HepG2 (cell line): ENCODE results near the gene ADAMTS2. TPM values are rescaled to one million over a fixed set of nuclear protein-coding genes. Genes with fewer than 3 reads are reported as not detected.
A peak's percentile ranks its signal among the peaks of the same experiment; 100 is the strongest.

Source experiments
- ATAC-seq: fragments of 200-7000 bp; cut with Tn5 transposase; 3 replicates; pipeline ENCODE4 v1.9.1; 2020; ENCODE audit warnings: mild to moderate bottlenecking, moderate library complexity
- BruUV-seq: library from RNA; stranded (reverse); fragments of 400-500 nt; replicated peaks from 2 replicates; lab custom pipeline; 2021; lab: Mats Ljungman, UMichigan
- CTCF ChIA-PET: fragments of 300-600 bp; formaldehyde crosslinking; extraction: SDS; loops from one replicate; lab custom pipeline; 2021; ENCODE audit warnings: low total read pairs, inconsistent platforms, low intra/inter-chr PET ratio; lab: Yijun Ruan, JAX
- POLR2A ChIA-PET: fragments of 350-600 bp; sonication (Branson Sonifier 250); formaldehyde crosslinking; loops from one replicate; lab custom pipeline; 2020; ENCODE audit warnings: antibody characterized with exemption, inconsistent platforms; lab: Yijun Ruan, JAX
- DNase-seq: peaks from one replicate; pipeline ENCODE4 v3.0.0-alpha.2; 2015; ENCODE audit warnings: low spot score
- FAIRE-seq: peaks from 3 replicates; lab custom pipeline; 2011; peaks lifted over from hg19 to GRCh38; lab: Jason Lieb, UNC
- H2AFZ ChIP-seq: one replicate; pipeline ENCODE4 v1.6.1; 2011; ENCODE audit warnings: low read length, inconsistent platforms
- H3K27ac ChIP-seq: fragments of 300-600 bp; 3 replicates; pipeline ENCODE4 v1.8.0; 2011; ENCODE audit warnings: mixed run types, mild to moderate bottlenecking, mixed read lengths, low read length, inconsistent platforms; ENCODE audit not compliant: insufficient read depth; ENCODE audit errors: extremely low read length
- H3K27me3 ChIP-seq, 2 experiments: fragments of 200-600 bp in 1 of 2; 2 replicates in 1 of 2; 3 replicates in 1 of 2; pipeline versions ENCODE4 v1.6.0 to v1.8.0; 2011; ENCODE audit warnings: low read length in 2 of 2, mild to moderate bottlenecking in 2 of 2, moderate library complexity in 2 of 2, inconsistent platforms in 1 of 2; ENCODE audit not compliant: insufficient read depth in 2 of 2, control insufficient read depth in 1 of 2
- H3K36me3 ChIP-seq, 2 experiments: fragments of 200-600 bp in 1 of 2; replicated peaks in 1 of 2; 2 replicates in 1 of 2; 3 replicates in 1 of 2; pipeline versions ENCODE4 v1.5.1 to v1.8.0; 2011; ENCODE audit warnings: low read length in 2 of 2, inconsistent platforms in 1 of 2; ENCODE audit not compliant: insufficient read depth in 2 of 2, control insufficient read depth in 1 of 2
- H3K4me1 ChIP-seq: 2 replicates; pipeline ENCODE4 v1.5.1; 2012; ENCODE audit warnings: low read length, inconsistent platforms; ENCODE audit not compliant: insufficient read depth
- H3K4me2 ChIP-seq: 2 replicates; pipeline ENCODE4 v1.6.0; 2011; ENCODE audit warnings: low read depth, low read length, inconsistent platforms
- H3K4me3 ChIP-seq, 3 experiments: fragments of 200-600 bp in 1 of 3; sonication (generic), shearing (Covaris generic) in 1 of 3; replicated peaks in 1 of 3; 2 replicates each; pipeline ENCODE4 v1.5.1; 2011 to 2016; ENCODE audit warnings: low read length in 3 of 3, inconsistent platforms in 2 of 3, low read depth in 2 of 3, mild to moderate bottlenecking in 2 of 3, control low read depth in 1 of 3, mixed read lengths in 1 of 3; ENCODE audit not compliant: insufficient read depth in 1 of 3
- H3K79me2 ChIP-seq: one replicate; pipeline ENCODE4 v1.6.1; 2011; ENCODE audit warnings: low read length, inconsistent platforms; ENCODE audit not compliant: insufficient read depth
- H3K9ac ChIP-seq: 2 replicates; pipeline ENCODE4 v1.6.0; 2011; ENCODE audit warnings: mild to moderate bottlenecking, low read depth, low read length, inconsistent platforms; ENCODE audit not compliant: insufficient read depth
- H3K9me3 ChIP-seq: 2 replicates; pipeline ENCODE4 v1.5.1; 2012; ENCODE audit warnings: mild to moderate bottlenecking, low read length
- H4K20me1 ChIP-seq: 2 replicates; pipeline ENCODE4 v1.6.0; 2011; ENCODE audit warnings: inconsistent platforms, mild to moderate bottlenecking, low read length, moderate library complexity; ENCODE audit not compliant: insufficient read depth
- HNF4A ChIP-seq: sonication (generic); formaldehyde crosslinking; IDR thresholded peaks from 2 replicates; pipeline ENCODE4 v1.4.0; 2020; ENCODE audit warnings: missing genetic modification reagents
- NR2F2 ChIP-seq: IDR thresholded peaks from 2 replicates; pipeline ENCODE4 v1.6.1; 2012; ENCODE audit warnings: low read depth, inconsistent platforms, borderline replicate concordance
- RELA ChIP-seq: sonication (generic); formaldehyde crosslinking; IDR thresholded peaks from 2 replicates; pipeline ENCODE4 v1.4.0; 2020; ENCODE audit warnings: missing genetic modification reagents
- ZNF350 ChIP-seq: sonication (generic); formaldehyde crosslinking; IDR thresholded peaks from 2 replicates; pipeline ENCODE4 v1.4.0; 2020; ENCODE audit warnings: mild to moderate bottlenecking, low read depth, missing genetic modification reagents, borderline replicate concordance
- ZSCAN21 ChIP-seq: sonication (generic); formaldehyde crosslinking; IDR thresholded peaks from 2 replicates; pipeline ENCODE4 v1.8.0; 2022; ENCODE audit warnings: mild to moderate bottlenecking, missing genetic modification reagents, moderate library complexity, borderline replicate concordance
- WGBS: methylation state at CpG from one replicate; pipeline ENCODE4 v1.1.6; 2017; ENCODE audit warnings: low lambda C conversion rate; 5-methylcytosine and 5-hydroxymethylcytosine counted together
- in situ Hi-C: cut with HindIII; loops from 2 replicates; pipeline ENCODE4 v1.10.0; 2017; ENCODE audit warnings: low pct_unique_long_range_greater_than_20kb; ENCODE audit not compliant: extremely low pct_ligation_motif_present
- intact Hi-C: fragments of 100-400 bp; cut with micrococcal nuclease; formaldehyde crosslinking; loops from one replicate; pipeline ENCODE4 v1.10.0; 2022; ENCODE audit not compliant: unreplicated experiment
- polyA plus RNA-seq, 8 experiments: library from polyadenylated mRNA; depleted of rRNA in 3 of 8; stranded (reverse) in 7 of 8; unstranded in 1 of 8; fragments of >200 nt; fragmentation: Illumina TruSeq in 4 of 8; extraction: Trizol in 4 of 8; gene quantifications; 2 replicates each; pipeline versions ENCODE4 v1.2.1 to v1.2.3, GENCODE V29; 2011 to 2016; ENCODE audit warnings: low read depth in 4 of 8, missing spikeins in 1 of 8, mixed read lengths in 1 of 8; ENCODE audit not compliant: insufficient read depth in 1 of 8
- total RNA-seq, 5 experiments: library from RNA; depleted of rRNA; stranded (reverse); fragments of >200 nt; fragmentation: Illumina TruSeq; extraction: Trizol; gene quantifications; 2 replicates each; pipeline ENCODE4 v1.2.3, GENCODE V29; 2016; ENCODE audit warnings: low read depth in 1 of 5
- TF ChIP-seq, protein P1 (sequence below): sonication (generic); formaldehyde crosslinking; IDR thresholded peaks from 2 replicates; pipeline ENCODE4 v1.5.1; 2020; ENCODE audit warnings: mild to moderate bottlenecking, missing genetic modification reagents, moderate library complexity

Gene ADAMTS2
- total and polyA plus RNA-seq, 2 of the 13 experiments (the other 11 are each of a cell fraction or from before 2014, with no cell fraction given) = 0.24 to 3.5 TPM

- intact Hi-C loops = no loop called here
- Histone ChIP-seq H3K27me3 (no peaks in the 10 kb centered on the region; a peak in 2 of 5 replicates), H3K79me2 (no peaks in the 10 kb centered on the region), H2AFZ (no peak overlapping the region), H3K27ac (no peak overlapping the region), H3K4me2 (0 out of 2 replicates have a peak overlapping the region, but pooled peaks have one; percentile 3), H3K36me3 (no peaks in the 10 kb centered on the region), H3K9me3 (no peaks in the 10 kb centered on the region), H3K4me1 (peaks cover 25% of the 10 kb centered on the region), H4K20me1 (no peaks in the 10 kb centered on the region), H3K9ac (no peak overlapping the region), H3K4me3 (no peak overlapping the region)
- 44% methylated on average over 5 of the region's 10 CpGs for WGBS
- ATAC-seq (no peak), DNase-seq (no peak), FAIRE-seq (no peak)
- in situ Hi-C loops = no loop called here
- POLR2A ChIA-PET = interaction anchor here (0.9 kb wide), 1 partner anchor 9 kb away, joined by 3 read pairs; no protein-coding TSS in a partner anchor
- CTCF ChIA-PET = interaction anchor here (1.2 to 1.3 kb wide), 2 partner anchors 107 to 108 kb away, joined by 3 to 4 read pairs; no protein-coding TSS in a partner anchor
- no TSS peak for BruUV-seq
- TF ChIP-seq HNF4A (peak; percentile 35; the same call in 1 of the 2 replicates), ZSCAN21 (CRISPR knock-in tag) (no peak)
- TF ChIP-seq, all 625 proteins: peak for 1
Observed at GRCh38 chr5:179273441-179274145, 71.7 kb downstream of the ADAMTS2 start.

DNA sequence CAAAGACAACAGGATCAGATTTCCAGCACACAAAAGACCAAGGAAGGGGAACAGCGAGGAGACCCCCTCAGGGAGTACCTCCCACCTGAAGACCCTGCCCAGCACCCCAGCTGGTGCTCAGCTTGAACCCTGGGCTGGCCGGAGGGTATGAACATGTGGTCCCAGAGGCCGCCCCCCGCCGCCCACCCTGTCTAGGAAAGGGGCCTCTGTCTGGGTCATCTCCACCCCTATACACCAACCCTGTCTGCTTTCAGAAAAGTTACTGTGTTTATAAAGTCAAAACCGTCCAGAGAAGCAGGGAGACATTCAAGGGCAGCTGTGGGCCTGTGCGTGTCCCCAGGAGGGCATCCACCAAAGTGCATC is 72.2 kb downstream of the ADAMTS2 start:
- no TSS peak for BruUV-seq
- ChIA-PET POLR2A (interaction anchor here (0.9 kb wide), 1 partner anchor 8 kb away, joined by 3 read pairs; no protein-coding TSS in a partner anchor), CTCF (interaction anchor here (1.2 kb wide), 1 partner anchor 106 kb away, joined by 4 read pairs; no protein-coding TSS in a partner anchor)
- H3K9me3 ChIP-seq = no peaks in the 10 kb centered on the region
- no peak overlapping the region for H3K9ac ChIP-seq
- TF ChIP-seq RELA (CRISPR knock-in tag) = no peak
- TF ChIP-seq, protein P1, sequence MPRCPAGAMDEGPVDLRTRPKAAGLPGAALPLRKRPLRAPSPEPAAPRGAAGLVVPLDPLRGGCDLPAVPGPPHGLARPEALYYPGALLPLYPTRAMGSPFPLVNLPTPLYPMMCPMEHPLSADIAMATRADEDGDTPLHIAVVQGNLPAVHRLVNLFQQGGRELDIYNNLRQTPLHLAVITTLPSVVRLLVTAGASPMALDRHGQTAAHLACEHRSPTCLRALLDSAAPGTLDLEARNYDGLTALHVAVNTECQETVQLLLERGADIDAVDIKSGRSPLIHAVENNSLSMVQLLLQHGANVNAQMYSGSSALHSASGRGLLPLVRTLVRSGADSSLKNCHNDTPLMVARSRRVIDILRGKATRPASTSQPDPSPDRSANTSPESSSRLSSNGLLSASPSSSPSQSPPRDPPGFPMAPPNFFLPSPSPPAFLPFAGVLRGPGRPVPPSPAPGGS = no peak
- TF ChIP-seq NR2F2 = no peak
- TF ChIP-seq ZNF350 (CRISPR knock-in tag) = no peak
- H2AFZ ChIP-seq = no peak overlapping the region
- no peaks in the 10 kb centered on the region; a peak in 2 of 5 replicates for H3K27me3 ChIP-seq
- FAIRE-seq (no peak), ATAC-seq (no peak), DNase-seq (no peak)
- intact Hi-C loops (no loop called here), in situ Hi-C loops (no loop called here)
- no CpG with 5 or more reads among the region's 7 CpGs for WGBS
- no peaks in the 10 kb centered on the region for H3K79me2 ChIP-seq
- H3K36me3 ChIP-seq = no peaks in the 10 kb centered on the region
- H3K4me2 ChIP-seq = no peak overlapping the region
- H4K20me1 ChIP-seq = no peaks in the 10 kb centered on the region
- no peak overlapping the region for H3K27ac ChIP-seq
- H3K4me1 ChIP-seq = peaks cover 30% of the 10 kb centered on the region
- H3K4me3 ChIP-seq = no peak overlapping the region
